Heart right ventricle (tissue), 16 donors: ENCODE results near the gene PIM1. TPM values are rescaled to one million over a fixed set of nuclear protein-coding genes. Genes with fewer than 3 reads are reported as not detected.
A peak's percentile ranks its signal among the peaks of the same experiment; 100 is the strongest.

ENCODE experiments used
- ATAC-seq, 8 donors: fragments of 200-7000 bp; cut with Tn5 transposase; one replicate each; pipeline ENCODE4 v1.9.1; 2020; ENCODE audit warnings: mild to moderate bottlenecking in 8 of 8, moderate library complexity in 8 of 8, moderate number of reproducible peaks in 1 of 8
- DNase-seq, 2 donors: peaks; one replicate each; pipeline ENCODE4 v3.0.0-alpha.2; 2020
- H3K27ac ChIP-seq, 10 donors: fragments of 200-600 bp; sonication (generic) in 2 of 10; one replicate each; pipeline versions ENCODE4 v1.5.0 to v1.8.0; 2020 to 2022; ENCODE audit warnings: mild to moderate bottlenecking in 3 of 10
- H3K27me3 ChIP-seq, 7 donors: fragments of 200-600 bp; one replicate each; pipeline ENCODE4 v1.8.0; 2021 to 2022; ENCODE audit warnings: mild to moderate bottlenecking in 2 of 7
- H3K36me3 ChIP-seq, 9 donors: fragments of 200-600 bp; sonication (generic) in 1 of 9; one replicate each; pipeline versions ENCODE4 v1.5.0 to v1.8.0; 2020 to 2022; ENCODE audit warnings: mild to moderate bottlenecking in 2 of 9
- H3K4me1 ChIP-seq, 9 donors: fragments of 200-600 bp; sonication (generic) in 1 of 9; one replicate each; pipeline versions ENCODE4 v1.5.0 to v1.8.0; 2020 to 2022; ENCODE audit warnings: mild to moderate bottlenecking in 4 of 9
- H3K4me3 ChIP-seq, 10 donors: fragments of 200-600 bp; sonication (generic) in 2 of 10; one replicate each; pipeline versions ENCODE4 v1.5.0 to v1.8.0; 2020 to 2022; ENCODE audit warnings: mild to moderate bottlenecking in 7 of 10, moderate library complexity in 2 of 10
- H3K9me3 ChIP-seq, 11 donors: fragments of 200-600 bp in 10 of 11; sonication (generic) in 2 of 11; one replicate each; pipeline versions ENCODE4 v1.5.0 to v1.8.0; 2013 to 2022; ENCODE audit warnings: mild to moderate bottlenecking in 2 of 11, control low read depth in 1 of 11, moderate library complexity in 1 of 11
- WGBS, 2 donors: extraction: QIAGEN DNeasy Blood & Tissue Kit; methylation state at CpG; one replicate each; pipeline ENCODE4 v1.1.7; 2013; ENCODE audit warnings: inconsistent platforms in 1 of 2; 5-methylcytosine and 5-hydroxymethylcytosine counted together
- intact Hi-C, 10 donors: fragments of 100-400 bp; cut with DNase I; formaldehyde crosslinking; loops; one replicate each; pipeline versions ENCODE4 v1.11.1 to v1.14.2; 2022
- polyA plus RNA-seq, 2 donors: library from polyadenylated mRNA; stranded (reverse); fragments of 200-250 nt; gene quantifications; one replicate each; pipeline ENCODE4 v1.2.3, GENCODE V29; 2013
- total RNA-seq, 10 donors: library from RNA; stranded (reverse); fragmentation: NEBNext Ultra II Directional in 3 of 10; extraction: Animal tissue kit (Norgen Biotek cat#: 25700) in 3 of 10; gene quantifications; one replicate each; pipeline versions ENCODE4 v1.2.1 to v1.2.4, GENCODE V29; 2021 to 2023
- TF ChIP-seq, protein P1 (sequence below), 9 donors: fragments of 200-600 bp; sonication (generic) in 2 of 9; IDR thresholded peaks; one replicate each; pipeline versions ENCODE4 v1.5.0 to v1.8.0; 2021 to 2022; ENCODE audit warnings: antibody characterized with exemption in 9 of 9, mild to moderate bottlenecking in 5 of 9, moderate library complexity in 1 of 9
- donor health status: Arrhythmogenic right ventricular cardiomyopathy.
- donor health status: ischemic (EF 13 %, LVEDD 7.1; RV severe dilation, severe dysfunction).
- donor health status: healthy with polysubstance abuse.
- donor health status: DM: no; HTN: yes; CAD: no.
- donor health status: DM: no; HTN: no; CAD: no.
- donor health status: ischemic (EF 25% LVEDD 6.9; RV normal size, moderate dysfunction).
- donor health status: ischemic (EF 25% LVEDD 5.7; RV mildly dilated, moderate dysfunction).
- donor health status: healthy.
- donor health status: DM: yes; HTN: yes; CAD: no.
- donor health status: Ischemic cardiomyopathy.
- donor health status: ischemic (EF 35%, LVEDD 5.7; RV mildly dilated, moderate dysfunction).
- donor health status: nonischemic (EF 11% LVEDD 7.7; RV severe dilation, severe dysfunction).
- donor health status: DM: yes; HTN: yes; CAD: no.
- donor health status: PGD.
- donor health status: ischemic (EF 29% LVEDD 5.4; RV normal size, mild dysfunction).
- donor health status: nonischemic (EF 23%, LVEDD 6.1; RV moderate dilation, normal function).

PIM1 gene
- total and polyA plus RNA-seq, 12 donors: 9.2 to 106 (median 16.3) TPM

DNA sequence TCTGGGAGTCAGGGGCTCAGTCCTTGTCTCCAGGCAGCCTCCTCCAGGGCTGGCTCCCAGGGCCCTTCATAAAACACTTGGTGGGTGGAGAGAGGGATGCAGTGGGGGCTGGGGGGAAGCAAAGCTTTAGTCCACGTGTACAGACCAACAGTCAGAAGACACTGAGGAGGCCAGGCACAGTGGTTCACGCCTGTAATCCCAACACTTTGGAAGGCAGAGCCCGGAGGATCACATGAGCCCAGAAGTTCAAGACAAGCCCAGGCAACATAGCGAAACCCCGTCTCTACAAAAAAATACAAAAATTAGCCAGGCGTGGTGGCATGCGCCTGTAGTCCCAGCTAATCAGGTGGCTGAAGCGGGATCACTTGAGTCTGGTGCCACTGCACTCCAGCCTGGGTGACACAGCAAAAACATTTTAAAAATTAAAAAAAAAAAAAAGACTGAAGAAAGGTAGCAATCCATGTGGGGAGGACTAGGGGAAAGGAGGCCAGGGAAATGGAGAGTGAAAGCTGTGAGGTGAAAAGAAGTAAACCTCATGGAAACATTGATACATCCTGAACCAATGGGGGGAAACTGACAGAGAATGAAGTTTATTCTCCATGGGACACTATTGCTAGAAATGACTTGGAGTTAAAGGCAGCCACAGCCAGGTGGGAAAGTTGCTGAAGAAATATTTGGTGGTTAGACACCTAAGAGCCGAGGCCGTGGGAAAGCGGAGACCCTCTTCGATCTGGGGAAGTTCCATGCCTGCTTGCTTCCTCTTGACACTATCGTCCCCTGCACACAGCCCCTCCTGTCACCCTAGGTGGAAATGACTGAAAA lies 35.4 kb downstream of the PIM1 start:
- Histone ChIP-seq H3K36me3 (no peaks in the 10 kb centered on the region), H3K27me3 (peaks cover 0 to 7% (median 0%) of the 10 kb centered on the region in 7 donors), H3K4me1 (peaks cover 0 to 57% (median 0%) of the 10 kb centered on the region in 9 donors), H3K9me3 (no peaks in the 10 kb centered on the region), H3K27ac (no peak overlapping the region), H3K4me3 (no peak overlapping the region)
- WGBS, 2 donors: 74 to 75% methylated on average over 13 of the region's 13 CpGs
- DNase-seq (no peak), ATAC-seq (no peak)
- TF ChIP-seq, protein P1, sequence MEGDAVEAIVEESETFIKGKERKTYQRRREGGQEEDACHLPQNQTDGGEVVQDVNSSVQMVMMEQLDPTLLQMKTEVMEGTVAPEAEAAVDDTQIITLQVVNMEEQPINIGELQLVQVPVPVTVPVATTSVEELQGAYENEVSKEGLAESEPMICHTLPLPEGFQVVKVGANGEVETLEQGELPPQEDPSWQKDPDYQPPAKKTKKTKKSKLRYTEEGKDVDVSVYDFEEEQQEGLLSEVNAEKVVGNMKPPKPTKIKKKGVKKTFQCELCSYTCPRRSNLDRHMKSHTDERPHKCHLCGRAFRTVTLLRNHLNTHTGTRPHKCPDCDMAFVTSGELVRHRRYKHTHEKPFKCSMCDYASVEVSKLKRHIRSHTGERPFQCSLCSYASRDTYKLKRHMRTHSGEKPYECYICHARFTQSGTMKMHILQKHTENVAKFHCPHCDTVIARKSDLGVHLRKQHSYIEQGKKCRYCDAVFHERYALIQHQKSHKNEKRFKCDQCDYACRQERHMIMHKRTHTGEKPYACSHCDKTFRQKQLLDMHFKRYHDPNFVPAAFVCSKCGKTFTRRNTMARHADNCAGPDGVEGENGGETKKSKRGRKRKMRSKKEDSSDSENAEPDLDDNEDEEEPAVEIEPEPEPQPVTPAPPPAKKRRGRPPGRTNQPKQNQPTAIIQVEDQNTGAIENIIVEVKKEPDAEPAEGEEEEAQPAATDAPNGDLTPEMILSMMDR (IDR thresholded peaks at IDR 0.05): no peak
- intact Hi-C loops: loop anchor here in 3 of 10 donors (5.0 to 10.0 kb wide), 4 partner anchors 173 to 441 kb away; partner anchors contain the start of gene C6orf89 (in 1 of the 3)

DNA sequence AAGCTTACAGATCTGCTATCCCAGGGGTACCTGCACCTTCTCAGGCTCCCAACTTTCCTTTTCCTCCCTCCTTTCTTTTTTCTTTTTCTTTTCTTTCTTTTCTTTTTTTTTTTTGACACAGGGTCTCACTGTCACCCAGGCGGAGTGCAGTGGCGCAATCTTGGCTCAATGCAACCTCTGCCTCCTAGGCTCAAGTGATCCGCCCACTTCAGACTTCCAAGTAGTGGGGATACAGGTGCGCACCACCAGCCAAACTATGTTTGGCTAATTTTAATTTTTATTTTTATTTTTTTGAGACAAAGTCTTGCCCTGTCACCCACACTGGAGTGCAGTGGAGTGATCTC lies 36.0 kb downstream of the PIM1 start:
- H3K4me1 ChIP-seq: peaks cover 0 to 62% (median 0%) of the 10 kb centered on the region in 9 donors
- ATAC-seq (no peak), DNase-seq (no peak)
- no peak overlapping the region for H3K27ac ChIP-seq
- intact Hi-C loops: loop anchor here in 3 of 10 donors (5.0 to 10.0 kb wide), 4 partner anchors 174 to 441 kb away; partner anchors contain the start of gene C6orf89 (in 1 of the 3)
- TF ChIP-seq, protein P1 (IDR thresholded peaks at IDR 0.05): no peak
- no peaks in the 10 kb centered on the region for H3K36me3 ChIP-seq
- WGBS, 2 donors: 89 to 96% methylated on average over 4 of the region's 4 CpGs
- peaks cover 0 to 7% (median 0%) of the 10 kb centered on the region in 7 donors for H3K27me3 ChIP-seq
- no peaks in the 10 kb centered on the region for H3K9me3 ChIP-seq
- H3K4me3 ChIP-seq: no peak overlapping the region

DNA sequence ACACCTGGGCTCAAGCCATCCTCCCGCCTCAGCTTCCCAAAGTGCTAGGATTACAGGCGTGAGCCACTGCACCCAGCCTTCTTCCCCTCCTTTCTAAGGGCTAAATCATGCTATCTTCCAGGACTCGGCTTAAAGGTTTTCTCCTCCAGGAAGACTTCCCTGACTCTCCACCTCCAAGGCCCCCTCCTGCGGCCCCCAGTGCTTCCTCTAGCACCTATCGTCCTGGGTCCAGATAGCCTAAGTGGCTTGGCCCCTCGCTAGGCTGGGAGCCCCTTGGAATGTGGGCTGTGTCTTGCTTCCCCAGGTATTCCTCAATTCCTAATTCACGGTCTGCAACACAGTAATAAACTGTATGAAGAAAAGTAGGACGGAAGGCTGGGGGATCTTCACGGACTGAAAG lies 36.7 kb downstream of the PIM1 start:
- DNase-seq: no peak
- H3K9me3 ChIP-seq: no peaks in the 10 kb centered on the region
- 88 to 91% methylated on average over 9 of the region's 9 CpGs for WGBS, 2 donors
- H3K27ac ChIP-seq: no peak overlapping the region
- intact Hi-C loops: loop anchor here in 3 of 10 donors (5.0 to 10.0 kb wide), 4 partner anchors 174 to 442 kb away; partner anchors contain the start of gene C6orf89 (in 1 of the 3)
- TF ChIP-seq, protein P1 (IDR thresholded peaks at IDR 0.05): no peak
- ATAC-seq: no peak
- no peak overlapping the region for H3K4me3 ChIP-seq
- H3K36me3 ChIP-seq: no peaks in the 10 kb centered on the region
- peaks cover 0 to 4% (median 0%) of the 10 kb centered on the region in 7 donors for H3K27me3 ChIP-seq
- peaks cover 0 to 62% (median 0%) of the 10 kb centered on the region in 9 donors for H3K4me1 ChIP-seq

DNA sequence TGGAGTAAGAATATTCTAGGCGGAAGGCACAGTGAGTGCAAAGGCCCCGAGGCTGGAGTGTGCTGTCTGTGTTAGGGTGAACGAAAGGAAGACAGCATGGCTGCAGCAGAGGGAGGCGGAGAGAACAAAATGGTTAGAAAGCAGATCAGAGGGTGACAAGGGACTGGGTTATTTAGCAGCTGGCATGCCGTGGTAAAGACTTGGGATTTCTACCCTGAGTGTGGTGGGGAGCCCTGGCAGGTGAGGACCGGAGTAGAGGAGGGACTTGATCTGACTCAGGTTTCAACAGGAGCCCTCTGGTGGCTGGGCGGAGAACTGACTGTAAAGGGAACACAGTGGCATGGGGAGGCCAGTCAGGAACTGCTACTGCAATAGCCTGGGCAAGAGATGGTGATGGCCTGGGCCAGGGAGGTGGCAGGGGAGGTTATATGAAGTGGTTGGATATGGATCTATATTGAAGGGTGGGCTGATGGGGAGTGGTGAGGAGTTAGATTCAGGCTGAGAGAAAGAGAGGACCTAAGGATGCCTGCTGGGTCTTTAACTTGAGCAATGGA lies 38.0 kb downstream of the PIM1 start:
- H3K27me3 ChIP-seq: peaks cover 0 to 3% (median 0%) of the 10 kb centered on the region in 7 donors
- DNase-seq: peak; percentile 73 to 78
- no peaks in the 10 kb centered on the region for H3K9me3 ChIP-seq
- TF ChIP-seq, protein P1 (IDR thresholded peaks at IDR 0.05): peak in 8 of 9 donors; percentile 48 to 88 (median 65)
- ATAC-seq: peak in 7 of 8 donors; percentile 49 to 79 (median 62)
- 67 to 71% methylated on average over 7 of the region's 7 CpGs for WGBS, 2 donors
- peaks cover 0 to 50% (median 0%) of the 10 kb centered on the region in 9 donors for H3K4me1 ChIP-seq
- no peaks in the 10 kb centered on the region for H3K36me3 ChIP-seq
- peak overlapping the region in 1 of 10 donors; percentile 72 for H3K27ac ChIP-seq
- intact Hi-C loops: loop anchor here in 5 of 10 donors (2.0 to 10.0 kb wide), 7 partner anchors 33 to 443 kb away; partner anchors contain the start of gene C6orf89 (in 1 of the 5)
- no peak overlapping the region for H3K4me3 ChIP-seq
